Testis (tissue), 2 donors: ENCODE results near the gene ASB13.

Experiments
- CTCF ChIP-seq, 3 experiments: fragments of 450-650 bp in 2 of 3; fragments of 200-600 bp in 1 of 3; sonication (generic) in 1 of 3; IDR thresholded peaks; one replicate each; pipeline ENCODE4 v1.5.1; 2016 to 2019; ENCODE audit warnings: antibody characterized with exemption in 3 of 3, mild to moderate bottlenecking in 2 of 3, moderate library complexity in 1 of 3
- POLR2A ChIP-seq: fragments of 450-650 bp; IDR thresholded peaks from one replicate; pipeline ENCODE4 v1.6.1; 2017; ENCODE audit warnings: antibody characterized with exemption, mild to moderate bottlenecking, moderate library complexity

- no peak for TF ChIP-seq POLR2A
- TF ChIP-seq CTCF (IDR thresholded peaks at IDR 0.05): no peak
Observed at GRCh38 chr10:5645375-5645774, 21.0 kb downstream of the ASB13 start.
